Loucy (cell line): ENCODE data around the gene LATS2.

Source experiments
- H2AFZ ChIP-seq: fragments of 200-600 bp; sonication (generic); 2 replicates; pipeline ENCODE4 v1.6.0; 2016; ENCODE audit warnings: antibody characterized with exemption, mild to moderate bottlenecking, low read length, moderate library complexity
- H3F3A ChIP-seq: fragments of 200-600 bp; 2 replicates; pipeline ENCODE4 v1.6.0; 2016; ENCODE audit warnings: antibody characterized with exemption, low read depth, mild to moderate bottlenecking
- H3K27me3 ChIP-seq: fragments of 200-600 bp; sonication (generic); 2 replicates; pipeline ENCODE4 v1.6.1; 2014; ENCODE audit warnings: low read length, mild to moderate bottlenecking; ENCODE audit not compliant: insufficient read depth, poor library complexity, severe bottlenecking
- H3K36me3 ChIP-seq: fragments of 200-600 bp; sonication (generic); 2 replicates; pipeline ENCODE4 v1.6.1; 2016; ENCODE audit warnings: low read length; ENCODE audit not compliant: insufficient read depth
- H3K4me1 ChIP-seq: fragments of 200-600 bp; sonication (generic); 2 replicates; pipeline ENCODE4 v1.5.1; 2014; ENCODE audit warnings: low read length, mild to moderate bottlenecking; ENCODE audit not compliant: insufficient read depth, poor library complexity, severe bottlenecking
- H3K4me2 ChIP-seq: fragments of 200-600 bp; sonication (generic); 2 replicates; pipeline ENCODE4 v1.6.0; 2014; ENCODE audit warnings: antibody characterized with exemption, low read length, low read depth, mild to moderate bottlenecking; ENCODE audit not compliant: poor library complexity, severe bottlenecking
- H3K4me3 ChIP-seq: fragments of 200-600 bp; sonication (generic); 2 replicates; pipeline ENCODE4 v1.5.1; 2014; ENCODE audit warnings: low read length, mild to moderate bottlenecking, mixed read lengths; ENCODE audit not compliant: poor library complexity, severe bottlenecking
- H3K79me2 ChIP-seq: fragments of 200-600 bp; sonication (generic); 2 replicates; pipeline ENCODE4 v1.6.1; 2014; ENCODE audit warnings: low read length; ENCODE audit not compliant: insufficient read depth
- H3K9ac ChIP-seq: fragments of 200-600 bp; sonication (generic); 2 replicates; pipeline ENCODE4 v1.6.0; 2014; ENCODE audit warnings: mild to moderate bottlenecking, low read depth, low read length, moderate library complexity; ENCODE audit not compliant: poor library complexity, severe bottlenecking
- H3K9me2 ChIP-seq: fragments of 200-600 bp; sonication (generic); replicated peaks from 2 replicates; pipeline ENCODE4 v1.6.1; 2016; ENCODE audit warnings: low read depth, low read length, mixed read lengths
- H3K9me3 ChIP-seq: fragments of 200-600 bp; sonication (generic); 2 replicates; pipeline ENCODE4 v1.6.1; 2014; ENCODE audit warnings: mild to moderate bottlenecking, antibody characterized with exemption, low read length, low read depth; ENCODE audit not compliant: insufficient read depth
- H4K20me1 ChIP-seq: fragments of 200-600 bp; sonication (generic); 2 replicates; pipeline ENCODE4 v1.6.0; 2014; ENCODE audit warnings: antibody characterized with exemption, low read length, mild to moderate bottlenecking; ENCODE audit not compliant: insufficient read depth, poor library complexity, severe bottlenecking
- EZH2phosphoT487 ChIP-seq: fragments of 200-600 bp; IDR thresholded peaks from 2 replicates; pipeline ENCODE4 v1.6.1; 2018; ENCODE audit warnings: antibody characterized with exemption, mild to moderate bottlenecking, moderate library complexity, borderline replicate concordance
- TF ChIP-seq, protein P1 (sequence below): fragments of 200-600 bp; sonication (generic); conservative IDR thresholded peaks from 2 replicates; pipeline ENCODE4 v1.5.1; 2014; ENCODE audit warnings: mild to moderate bottlenecking, antibody characterized with exemption, low read length

The LATS2 gene

DNA sequence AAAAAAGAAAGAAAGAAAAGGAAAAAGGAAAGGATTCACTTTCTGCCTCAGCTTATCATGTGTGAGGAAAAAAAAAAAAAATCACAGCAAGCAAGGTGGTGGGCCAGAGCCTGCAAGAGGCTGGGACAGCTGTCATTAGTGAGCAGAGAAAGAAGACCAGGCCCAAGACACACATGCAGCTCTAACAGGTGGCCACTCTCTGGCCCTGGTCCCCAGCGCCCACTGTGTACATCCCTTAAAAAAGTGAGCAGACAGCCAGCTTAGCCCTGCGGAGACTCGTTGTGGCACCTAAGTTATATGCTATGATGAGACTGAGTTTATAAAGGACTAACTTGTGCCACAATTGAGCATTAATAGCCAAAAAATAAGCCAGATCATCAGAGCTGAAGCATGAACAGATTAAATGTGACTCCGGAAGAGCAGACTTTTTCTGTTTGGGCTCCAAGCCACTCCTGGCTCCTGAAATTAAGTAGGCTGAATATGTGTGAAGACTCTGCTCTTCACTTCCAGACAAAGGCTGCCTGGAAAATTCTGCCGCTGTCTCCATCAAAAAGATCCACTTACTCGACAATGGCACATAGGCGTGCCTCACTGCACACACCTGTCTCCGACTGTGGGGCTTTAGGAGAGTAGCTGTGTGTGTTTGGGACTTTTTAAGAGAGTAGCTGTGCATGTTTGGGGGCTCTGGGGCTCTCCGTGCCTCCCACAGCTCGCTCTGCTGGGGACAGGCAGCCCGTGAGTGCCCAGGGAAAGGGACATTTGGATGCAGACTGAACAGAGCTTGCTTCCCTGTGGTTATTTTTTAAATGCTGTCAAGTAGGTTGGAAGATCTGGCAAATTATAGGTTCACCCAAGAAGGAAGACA lies 55.0 kb downstream of the LATS2 start:
- Histone ChIP-seq H3K9ac (no peak overlapping the region), H3F3A (no peaks in the 10 kb centered on the region), H3K9me2 (no peaks in the 10 kb centered on the region), H3K9me3 (no peaks in the 10 kb centered on the region), H3K4me3 (no peak overlapping the region), H2AFZ (no peak overlapping the region), H3K27me3 (no peaks in the 10 kb centered on the region), H3K4me2 (no peak overlapping the region), H4K20me1 (no peaks in the 10 kb centered on the region), H3K4me1 (no peaks in the 10 kb centered on the region), H3K79me2 (no peaks in the 10 kb centered on the region), H3K36me3 (no peaks in the 10 kb centered on the region)
- TF ChIP-seq EZH2phosphoT487, result no peak
- TF ChIP-seq, protein P1, sequence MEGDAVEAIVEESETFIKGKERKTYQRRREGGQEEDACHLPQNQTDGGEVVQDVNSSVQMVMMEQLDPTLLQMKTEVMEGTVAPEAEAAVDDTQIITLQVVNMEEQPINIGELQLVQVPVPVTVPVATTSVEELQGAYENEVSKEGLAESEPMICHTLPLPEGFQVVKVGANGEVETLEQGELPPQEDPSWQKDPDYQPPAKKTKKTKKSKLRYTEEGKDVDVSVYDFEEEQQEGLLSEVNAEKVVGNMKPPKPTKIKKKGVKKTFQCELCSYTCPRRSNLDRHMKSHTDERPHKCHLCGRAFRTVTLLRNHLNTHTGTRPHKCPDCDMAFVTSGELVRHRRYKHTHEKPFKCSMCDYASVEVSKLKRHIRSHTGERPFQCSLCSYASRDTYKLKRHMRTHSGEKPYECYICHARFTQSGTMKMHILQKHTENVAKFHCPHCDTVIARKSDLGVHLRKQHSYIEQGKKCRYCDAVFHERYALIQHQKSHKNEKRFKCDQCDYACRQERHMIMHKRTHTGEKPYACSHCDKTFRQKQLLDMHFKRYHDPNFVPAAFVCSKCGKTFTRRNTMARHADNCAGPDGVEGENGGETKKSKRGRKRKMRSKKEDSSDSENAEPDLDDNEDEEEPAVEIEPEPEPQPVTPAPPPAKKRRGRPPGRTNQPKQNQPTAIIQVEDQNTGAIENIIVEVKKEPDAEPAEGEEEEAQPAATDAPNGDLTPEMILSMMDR, result no peak

DNA sequence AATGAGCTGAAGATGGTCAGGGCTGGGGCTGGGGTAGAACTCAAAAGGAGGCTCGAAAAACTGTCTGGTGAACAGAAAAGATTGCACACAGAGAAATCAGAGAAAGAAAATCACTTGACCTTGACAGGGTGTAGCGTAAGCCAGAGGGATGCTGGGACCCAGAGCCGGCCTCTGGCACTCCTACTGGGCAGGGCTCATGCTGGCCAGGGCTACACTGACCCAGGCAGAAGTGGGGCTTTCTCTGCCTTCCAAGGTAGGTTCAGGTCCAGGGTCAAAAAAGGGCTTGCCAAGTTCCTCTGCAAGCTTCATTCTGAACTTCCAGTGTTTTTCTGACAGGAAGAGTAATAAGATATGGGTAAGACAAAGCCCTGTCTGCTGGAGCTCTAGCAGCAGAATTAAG lies 56.2 kb downstream of the LATS2 start:
- no peaks in the 10 kb centered on the region for H3F3A ChIP-seq
- TF ChIP-seq, protein P1, result no peak
- no peak for TF ChIP-seq EZH2phosphoT487
- H2AFZ ChIP-seq, result peak overlapping the region; percentile 16; the same call in 1 of the 2 replicates
- H3K36me3 ChIP-seq, result no peaks in the 10 kb centered on the region
- H3K79me2 ChIP-seq, result no peaks in the 10 kb centered on the region
- no peaks in the 10 kb centered on the region for H4K20me1 ChIP-seq
- H3K4me1 ChIP-seq, result no peaks in the 10 kb centered on the region
- no peak overlapping the region for H3K9ac ChIP-seq
- H3K9me2 ChIP-seq, result no peaks in the 10 kb centered on the region
- no peak overlapping the region for H3K4me2 ChIP-seq
- H3K27me3 ChIP-seq, result no peaks in the 10 kb centered on the region
- H3K4me3 ChIP-seq, result no peak overlapping the region
- H3K9me3 ChIP-seq, result no peaks in the 10 kb centered on the region

DNA sequence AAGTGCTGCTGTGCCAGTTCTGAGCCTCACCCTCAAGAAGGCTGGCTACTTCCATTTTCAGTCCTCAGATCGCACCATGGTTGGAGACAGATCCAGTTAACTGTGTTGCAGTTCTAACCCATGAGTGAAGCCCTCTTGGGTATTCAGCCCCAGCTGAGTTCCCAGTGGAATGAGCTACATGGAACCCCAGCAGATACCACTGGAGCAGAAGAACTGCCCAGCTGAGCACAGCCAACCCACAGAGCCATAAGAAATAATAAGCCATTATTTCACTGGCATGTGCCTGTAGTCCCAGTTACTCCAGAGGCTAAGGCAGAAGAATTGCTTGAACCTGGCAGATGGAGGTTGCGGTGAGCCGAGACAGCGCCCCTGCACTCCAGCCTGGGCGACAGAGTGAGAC lies 59.9 kb downstream of the LATS2 start:
- TF ChIP-seq, protein P1, result no peak
- TF ChIP-seq EZH2phosphoT487, result no peak
- Histone ChIP-seq H3K4me3 (no peak overlapping the region), H3K27me3 (no peaks in the 10 kb centered on the region), H3K9me3 (no peaks in the 10 kb centered on the region), H3K36me3 (no peaks in the 10 kb centered on the region), H3K4me1 (no peaks in the 10 kb centered on the region), H4K20me1 (no peaks in the 10 kb centered on the region), H3K9ac (no peak overlapping the region), H3K79me2 (no peaks in the 10 kb centered on the region), H2AFZ (0 out of 2 replicates have a peak overlapping the region, but pooled peaks have one; percentile 36), H3F3A (no peaks in the 10 kb centered on the region), H3K4me2 (no peak overlapping the region), H3K9me2 (no peaks in the 10 kb centered on the region)
